ENCODE data around the gene CEP89.
"Not testable (repeated sequence)": the region's sequence is repeated elsewhere in the genome, so short reads cannot be mapped to it uniquely, and the experiment has no call there.

The CEP89 gene

DNA sequence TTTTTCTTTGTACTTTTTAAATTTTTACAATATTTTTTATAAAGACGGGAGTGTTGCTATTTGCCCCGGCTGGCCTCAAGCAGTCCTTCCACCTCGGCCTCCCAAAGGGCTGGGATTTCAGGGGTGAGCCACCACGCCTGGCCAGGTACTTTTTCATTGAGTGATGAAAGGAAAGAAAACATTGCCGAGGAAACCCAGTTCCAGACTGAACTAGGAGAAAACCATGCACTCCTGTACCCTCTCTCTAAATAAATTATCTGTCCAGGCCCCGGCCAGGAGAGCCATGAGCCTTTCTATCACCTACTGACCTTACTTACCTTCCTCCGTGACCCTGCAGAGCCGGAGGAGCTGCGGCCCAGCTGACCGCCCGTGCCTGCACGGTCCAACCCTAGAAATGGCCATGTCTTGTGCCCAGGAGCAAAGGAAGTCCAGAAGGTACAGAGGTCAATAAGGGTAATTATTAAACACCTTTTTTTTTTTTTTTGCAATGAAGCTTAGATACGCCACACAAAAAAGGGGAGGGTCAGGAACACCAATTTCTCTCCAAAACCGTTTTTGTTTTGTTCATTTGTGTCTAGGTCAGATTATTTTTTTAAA, 102.3 kb downstream of the CEP89 start, which contains the start of gene SLC7A9:
SLC7A9 (minus strand) TSS at position 399 of the 597 bp plus-strand sequence. CDS start 1,233 bp downstream, outside the sequence.
- DNase-seq (ENCODE audit: low spot score), result no peak

- no peak for DNase-seq (ENCODE audit: low spot score)
Observed at GRCh38 chr19:32868206-32868950, 103.4 kb downstream of the CEP89 start.

- not testable (repeated sequence) for DNase-seq (ENCODE audit: low spot score)
Observed at GRCh38 chr19:32867436-32867835, 104.3 kb downstream of the CEP89 start.

DNA sequence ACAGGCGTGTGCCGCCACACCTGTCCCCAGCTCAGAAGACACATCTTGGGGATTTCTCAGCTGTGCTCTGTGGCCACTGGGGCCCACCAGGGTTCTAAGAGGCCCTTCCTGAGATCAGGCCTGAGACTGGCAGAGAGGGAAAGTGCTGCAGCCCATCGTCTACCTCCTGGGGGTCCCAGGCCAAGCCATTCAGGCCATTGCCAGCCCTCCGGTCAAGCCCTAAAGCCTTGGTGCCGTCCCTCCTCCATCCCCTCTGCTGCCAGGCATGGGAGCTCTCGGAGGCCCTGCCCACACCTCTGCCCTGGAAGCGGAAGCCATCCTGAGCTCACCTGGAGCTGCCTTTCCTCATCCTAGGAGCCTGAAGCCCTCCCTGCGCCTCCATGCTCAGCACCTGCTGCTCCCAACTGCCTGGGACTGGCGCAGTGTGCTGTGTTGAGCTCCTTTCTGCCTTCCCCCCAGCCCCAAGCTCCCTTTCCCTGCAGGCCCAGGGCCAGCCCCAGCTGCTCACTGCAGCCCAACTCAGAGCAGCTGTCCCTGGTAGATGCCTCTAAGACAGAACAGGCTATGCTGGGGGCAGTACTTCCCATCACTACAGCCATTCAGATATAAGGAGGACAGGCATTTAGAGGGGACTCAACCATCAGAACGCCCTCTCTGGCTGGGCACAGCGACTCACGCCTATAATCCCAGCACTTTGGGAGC, 105.0 kb downstream of the CEP89 start:
- DNase-seq (ENCODE audit: low spot score), result no peak

DNA sequence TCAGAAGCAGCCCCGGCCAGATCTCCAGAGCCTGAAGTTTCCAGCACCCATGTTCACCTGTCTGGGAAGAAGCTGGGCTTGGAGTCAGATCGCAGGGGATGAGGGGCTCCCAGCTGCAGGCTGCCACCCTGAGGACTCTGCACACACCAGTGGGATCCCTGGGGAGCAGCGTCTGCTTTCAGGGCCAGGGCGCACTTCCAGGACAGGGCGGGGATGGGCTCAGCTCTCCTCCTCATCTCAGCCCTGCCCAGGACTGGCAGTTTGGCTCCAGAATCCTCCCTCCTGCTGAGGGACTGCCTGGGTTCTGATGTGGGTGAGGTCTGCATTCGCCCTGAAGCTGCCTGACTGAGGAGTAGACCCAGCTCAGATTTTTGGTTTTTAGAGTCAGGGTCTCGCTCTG, 105.7 kb downstream of the CEP89 start:
- DNase-seq (ENCODE audit: low spot score), result no peak

GRCh38 chr19:32865326-32865725, 106.4 kb downstream of the CEP89 start:
- DNase-seq (ENCODE audit: low spot score), result no peak

- no peak for DNase-seq (ENCODE audit: low spot score)
Observed at GRCh38 chr19:32864318-32865007, 107.3 kb downstream of the CEP89 start.

GRCh38 chr19:32863841-32864240, 107.9 kb downstream of the CEP89 start:
- DNase-seq (ENCODE audit: low spot score), result no peak

DNA sequence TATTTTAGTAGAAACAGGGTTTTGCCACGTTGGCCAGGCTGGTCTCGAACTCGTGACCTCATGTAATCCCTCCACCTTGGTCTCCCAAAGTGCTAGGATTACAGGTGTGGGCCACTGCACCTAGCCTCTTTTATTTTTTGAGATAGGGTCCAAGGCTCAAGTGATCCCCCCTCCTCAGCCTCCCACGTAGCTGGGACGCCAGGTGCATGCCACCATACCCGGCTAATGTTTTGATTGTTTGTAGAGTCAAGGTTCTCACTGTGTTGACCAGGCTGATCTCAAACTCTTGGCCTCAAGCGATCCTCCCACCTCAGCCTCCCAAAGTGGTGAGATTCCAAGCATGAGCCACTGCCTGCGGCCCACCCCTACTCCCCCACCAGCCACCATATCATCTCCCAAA, 108.5 kb downstream of the CEP89 start:
- DNase-seq (ENCODE audit: low spot score), result no peak

DNA sequence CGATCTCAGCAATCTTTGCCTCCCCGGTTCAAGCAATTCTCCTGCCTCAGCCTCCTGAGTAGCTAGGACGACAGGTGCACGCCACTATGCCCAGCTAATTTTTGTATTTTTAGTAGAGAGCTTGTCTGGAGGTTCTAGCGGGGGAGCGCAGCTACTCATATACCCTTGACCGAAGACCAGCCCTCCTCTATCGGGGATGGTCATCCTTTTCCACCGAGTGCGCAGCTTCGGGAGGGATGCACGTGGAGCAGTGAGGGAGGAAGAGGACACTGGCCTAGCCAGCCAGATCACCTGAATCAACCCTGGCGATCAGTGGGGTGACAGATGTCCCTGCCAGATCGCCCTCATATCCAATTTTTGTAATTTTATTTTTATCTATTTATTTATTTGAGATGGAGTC, 109.0 kb downstream of the CEP89 start:
- no peak for DNase-seq (ENCODE audit: low spot score)

DNA sequence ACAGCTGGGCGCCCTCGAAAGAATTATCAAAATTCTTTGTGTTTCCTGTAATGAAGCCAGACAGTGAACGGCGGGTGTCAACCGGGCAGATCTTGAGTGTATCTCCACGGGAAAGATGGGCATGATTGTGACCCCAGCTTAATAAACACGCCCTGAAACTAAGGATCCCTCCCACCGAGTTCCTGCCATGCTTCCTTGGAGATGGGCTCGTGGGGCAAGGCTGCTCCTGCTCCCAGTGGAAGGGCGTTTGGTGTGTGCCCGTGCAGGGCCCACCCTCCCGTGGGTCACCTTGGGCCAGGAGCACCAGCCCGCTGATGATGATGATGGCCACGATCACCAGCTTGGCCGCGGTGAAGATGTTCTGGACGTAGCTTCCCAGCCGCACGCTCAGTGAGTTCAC, 109.6 kb downstream of the CEP89 start:
- no peak for DNase-seq (ENCODE audit: low spot score)

GRCh38 chr19:32861596-32861995, 110.2 kb downstream of the CEP89 start:
- no peak for DNase-seq (ENCODE audit: low spot score)

DNA sequence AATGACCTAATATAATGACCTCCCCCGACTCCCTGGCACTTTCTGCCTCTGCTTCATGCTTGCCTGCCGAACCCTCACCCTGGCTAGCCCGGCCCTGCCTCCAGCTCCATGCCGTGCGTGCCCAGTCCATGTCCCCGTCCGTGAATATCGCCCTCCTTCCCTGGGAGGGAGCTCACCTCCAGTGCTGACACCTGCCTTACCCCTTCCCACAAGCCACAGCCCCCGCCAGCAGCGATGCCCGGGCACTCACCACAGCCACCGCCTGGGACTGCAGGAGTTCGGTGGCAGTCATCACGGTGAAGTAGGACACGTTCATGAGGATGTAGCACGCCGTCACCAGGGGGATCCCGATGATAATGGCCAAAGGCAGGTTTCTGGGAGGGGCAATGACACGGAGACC, 112.2 kb downstream of the CEP89 start:
- no peak for DNase-seq (ENCODE audit: low spot score)

- no peak for DNase-seq (ENCODE audit: low spot score)
Observed at GRCh38 chr19:32858559-32858958, 113.2 kb downstream of the CEP89 start.

DNA sequence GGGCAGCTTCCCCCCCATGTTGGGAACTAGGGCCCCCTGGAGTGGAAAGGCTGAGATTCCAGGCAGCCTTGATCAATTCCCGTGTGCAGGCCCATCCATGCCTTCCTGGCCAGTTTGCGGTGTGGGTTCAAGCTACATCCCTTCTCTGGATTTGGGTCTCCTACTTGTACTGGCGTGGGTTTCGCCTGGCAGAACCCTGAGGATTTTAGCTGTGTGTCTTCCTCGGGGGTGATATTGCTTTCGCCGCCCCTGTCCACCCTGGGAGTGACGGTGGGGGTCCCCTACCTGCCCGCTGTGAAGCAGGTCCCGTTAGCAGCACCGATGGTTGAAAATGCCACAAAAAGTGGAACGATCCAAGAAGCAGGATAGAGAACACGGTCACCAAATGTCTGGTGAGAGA, 113.6 kb downstream of the CEP89 start:
- DNase-seq (ENCODE audit: low spot score), result no peak

DNA sequence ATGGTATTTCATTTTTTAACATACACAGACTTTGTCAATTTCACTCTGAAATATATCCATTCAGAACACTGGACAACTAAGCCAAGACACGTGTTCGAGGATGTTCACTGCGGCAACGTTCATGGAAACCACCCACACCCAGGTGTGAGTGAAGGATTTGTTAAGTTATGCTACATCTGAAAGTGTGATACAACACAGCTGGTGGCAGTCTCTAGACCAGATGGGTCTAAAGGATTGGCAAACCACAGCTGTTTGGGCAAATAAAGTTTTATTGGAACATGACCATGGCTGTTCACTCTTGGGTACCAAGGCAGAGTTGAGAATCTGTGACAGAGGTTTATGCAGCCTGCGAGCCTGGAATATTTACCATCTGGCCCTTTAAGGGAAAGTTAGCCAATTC, 114.2 kb downstream of the CEP89 start:
- DNase-seq (ENCODE audit: low spot score), result no peak

DNA sequence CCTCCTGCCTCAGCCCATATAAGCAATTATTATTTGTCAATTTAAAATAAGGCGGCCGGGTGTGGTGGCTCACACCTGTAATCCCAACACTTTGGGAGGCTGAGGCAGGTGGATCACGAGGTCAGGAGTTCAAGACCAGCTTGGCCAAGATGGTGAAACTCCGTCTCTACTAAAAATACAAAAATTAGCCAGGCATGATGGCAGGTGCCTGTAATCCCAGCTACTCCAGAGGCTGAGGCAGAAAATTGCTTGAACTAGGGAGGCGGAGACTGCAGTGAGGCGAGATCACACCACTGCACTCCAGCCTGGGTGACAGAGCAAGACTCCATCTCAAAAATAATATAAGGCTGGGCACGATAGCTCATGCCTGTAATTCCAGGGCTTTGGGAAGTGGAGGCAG, 114.9 kb downstream of the CEP89 start:
- DNase-seq (ENCODE audit: low spot score), result not testable (repeated sequence)

- no peak for DNase-seq (ENCODE audit: low spot score)
Observed at GRCh38 chr19:32852216-32852615, 119.5 kb downstream of the CEP89 start.

- DNase-seq (ENCODE audit: low spot score), result not testable (repeated sequence)
Observed at GRCh38 chr19:32848035-32848434, 123.7 kb downstream of the CEP89 start.

- no peak for DNase-seq (ENCODE audit: low spot score)
Observed at GRCh38 chr19:32843716-32844245, 128.0 kb downstream of the CEP89 start.

DNA sequence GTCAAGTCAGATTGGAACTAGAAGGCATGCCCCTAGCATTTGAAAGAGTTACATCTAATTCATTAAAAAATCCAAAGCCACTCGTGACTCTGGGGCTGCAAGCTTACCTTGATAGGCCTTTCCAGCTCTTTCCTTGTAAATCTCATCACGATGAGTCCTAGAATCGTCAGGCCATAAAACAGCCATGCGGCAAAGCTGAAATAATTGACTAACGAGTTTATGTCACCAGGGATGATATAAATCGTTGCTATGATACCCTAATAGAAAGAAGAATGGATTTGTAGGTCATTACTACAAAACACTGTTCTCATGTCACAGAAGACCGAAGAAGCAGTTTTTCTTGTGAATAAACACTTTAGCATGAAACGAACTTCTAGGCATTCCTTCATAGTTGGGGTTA, 129.7 kb downstream of the CEP89 start:
- DNase-seq (ENCODE audit: low spot score), result no peak

DNA sequence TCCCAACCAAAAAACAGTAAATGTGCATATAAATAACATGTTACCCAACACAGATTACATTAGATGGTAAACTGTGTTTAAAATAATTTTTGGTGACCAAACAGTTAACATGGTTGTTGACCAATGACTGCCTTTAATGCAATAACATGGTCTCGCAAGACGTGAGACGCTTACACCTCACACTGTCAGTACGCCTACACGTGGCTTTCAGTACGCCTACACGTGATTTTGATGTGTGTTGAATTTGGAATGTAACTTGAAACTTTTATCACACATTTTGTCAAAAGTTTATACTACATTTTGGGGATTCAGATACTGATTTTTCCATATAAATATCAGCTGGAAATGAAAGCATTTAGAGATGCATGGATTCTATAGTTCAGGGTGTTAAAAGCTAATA, 134.2 kb downstream of the CEP89 start:
- DNase-seq (ENCODE audit: low spot score), result no peak
